Endodermal cell (in vitro differentiated cells): ENCODE results near the gene ANGPTL4. TPM values are rescaled to one million over a fixed set of nuclear protein-coding genes. Genes with fewer than 3 reads are reported as not detected.
A peak's percentile ranks its signal among the peaks of the same experiment; 100 is the strongest.
"Not testable (repeated sequence)": the region's sequence is repeated elsewhere in the genome, so short reads cannot be mapped to it uniquely, and the experiment has no call there.

Experiments
- DNase-seq: peaks from one replicate; pipeline ENCODE4 v3.0.0-alpha.2; 2017
- H3K27ac ChIP-seq: 2 replicates; pipeline ENCODE4 v1.5.1; 2013; ENCODE audit warnings: mild to moderate bottlenecking, low read depth, low read length, moderate library complexity
- H3K27me3 ChIP-seq: 2 replicates; pipeline ENCODE4 v1.6.1; 2013; ENCODE audit warnings: mild to moderate bottlenecking, low read length, moderate library complexity; ENCODE audit not compliant: insufficient read depth, control insufficient read depth, poor library complexity, severe bottlenecking
- H3K36me3 ChIP-seq: 2 replicates; pipeline ENCODE4 v1.7.0; 2013; ENCODE audit warnings: mild to moderate bottlenecking, low read length, moderate library complexity; ENCODE audit not compliant: control insufficient read depth, insufficient read depth
- H3K4me1 ChIP-seq: one replicate; pipeline ENCODE4 v1.7.0; 2013; ENCODE audit warnings: low read length; ENCODE audit not compliant: control insufficient read depth, insufficient read depth
- H3K4me3 ChIP-seq: 2 replicates; pipeline ENCODE4 v1.5.1; 2013; ENCODE audit warnings: mild to moderate bottlenecking, low read length, moderate library complexity
- H3K9ac ChIP-seq: 2 replicates; pipeline ENCODE4 v1.6.1; 2013; ENCODE audit warnings: mild to moderate bottlenecking, low read length, moderate library complexity; ENCODE audit not compliant: poor library complexity, severe bottlenecking; ENCODE audit errors: extremely low read depth
- H3K9me3 ChIP-seq: 2 replicates; pipeline ENCODE4 v1.6.1; 2013; ENCODE audit warnings: mild to moderate bottlenecking, low read length, moderate library complexity; ENCODE audit not compliant: control insufficient read depth
- H3K27ac Mint-ChIP-seq: 2 replicates; pipeline ENCODE4 v1.8.0; 2020; ENCODE audit warnings: mixed read lengths
- H3K27me3 Mint-ChIP-seq: 2 replicates; pipeline ENCODE4 v1.8.0; 2021; ENCODE audit warnings: mild to moderate bottlenecking, mixed read lengths; ENCODE audit not compliant: insufficient read depth
- H3K36me3 Mint-ChIP-seq: 2 replicates; pipeline ENCODE4 v1.8.0; 2020; ENCODE audit warnings: low read depth, mixed read lengths
- H3K4me1 Mint-ChIP-seq: 2 replicates; pipeline ENCODE4 v1.8.0; 2020; ENCODE audit warnings: mixed read lengths
- H3K4me3 Mint-ChIP-seq: 2 replicates; pipeline ENCODE4 v1.8.0; 2020; ENCODE audit warnings: mild to moderate bottlenecking, moderate library complexity, mixed read lengths
- H3K9me3 Mint-ChIP-seq: 2 replicates; pipeline ENCODE4 v1.8.0; 2020; ENCODE audit warnings: mild to moderate bottlenecking, mixed read lengths
- CTCF ChIP-seq: fragments of 200-600 bp; sonication (generic); conservative IDR thresholded peaks from 2 replicates; pipeline ENCODE4 v1.5.0; 2021; ENCODE audit warnings: antibody characterized with exemption, mild to moderate bottlenecking
- WGBS, 2 experiments: methylation state at CpG; one replicate each; pipeline versions ENCODE4 v1.1.5 to v1.1.7; 2013; ENCODE audit warnings: missing lambda C conversion rate in 2 of 2, mixed read lengths in 1 of 2; ENCODE audit not compliant: insufficient coverage in 1 of 2, insufficient read length in 1 of 2; 5-methylcytosine and 5-hydroxymethylcytosine counted together
- total RNA-seq, 2 donors: library from RNA; stranded (reverse); fragmentation: NEBNext Ultra II Directional in 1 of 2; extraction: Animal tissue kit (Norgen Biotek cat#: 25700) in 1 of 2; gene quantifications; 2 replicates in 1 of 2; 3 replicates in 1 of 2; pipeline ENCODE4 v1.2.1, GENCODE V29; 2021

ANGPTL4 gene
- total RNA-seq, 2 donors from 2014 or later = 10.9 to 13.2 TPM

- no peak for TF ChIP-seq CTCF
Observed at GRCh38 chr19:8404391-8405151, 40.6 kb downstream of the ANGPTL4 start.

DNA sequence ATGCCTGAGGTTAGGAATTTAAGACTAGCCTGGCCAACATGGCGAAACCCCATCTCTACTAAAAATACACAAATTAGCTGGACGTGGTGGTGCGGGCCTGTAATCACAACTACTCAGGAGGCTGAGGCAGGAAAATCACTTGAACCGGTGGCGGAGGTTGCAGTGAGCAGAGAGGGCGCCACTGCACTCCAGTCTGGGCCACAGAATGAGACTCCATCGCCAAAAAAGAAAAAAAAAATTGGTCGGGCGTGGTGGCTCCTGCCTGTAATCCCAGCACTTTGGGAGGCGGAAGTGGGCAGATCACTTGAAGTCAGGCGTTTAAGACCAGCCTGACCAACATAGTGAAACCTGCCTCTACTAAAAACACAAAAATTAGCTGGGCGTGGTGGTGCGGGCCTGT lies 46.8 kb downstream of the ANGPTL4 start:
- not testable (repeated sequence) for H3K4me3 Mint-ChIP-seq, H3K27me3 ChIP-seq, H3K36me3 Mint-ChIP-seq, H3K4me1 Mint-ChIP-seq, H3K27ac ChIP-seq, H3K36me3 ChIP-seq, H3K9ac ChIP-seq, H3K9me3 ChIP-seq, H3K4me1 ChIP-seq, H3K27ac Mint-ChIP-seq, H3K4me3 ChIP-seq, H3K27me3 Mint-ChIP-seq, H3K9me3 Mint-ChIP-seq
- 91 to 94% methylated on average over 13 of the region's 13 CpGs for WGBS, 2 experiments
- peak; percentile 35 for TF ChIP-seq CTCF
- peak; percentile 64 for DNase-seq

More at GRCh38 chr19:8404391-8405151, 40.6 kb downstream of the ANGPTL4 start:
- H3K9ac ChIP-seq = no peak overlapping the region
- H3K4me1 ChIP-seq = no peaks in the 10 kb centered on the region
- no peak overlapping the region for H3K4me3 ChIP-seq
- H3K27ac Mint-ChIP-seq = no peak overlapping the region
- H3K36me3 ChIP-seq = peaks cover 32% of the 10 kb centered on the region
- no peaks in the 10 kb centered on the region for H3K4me1 Mint-ChIP-seq
- H3K27ac ChIP-seq = no peak overlapping the region
- no peaks in the 10 kb centered on the region for H3K9me3 ChIP-seq
- H3K27me3 Mint-ChIP-seq = no peaks in the 10 kb centered on the region
- H3K27me3 ChIP-seq = no peaks in the 10 kb centered on the region
- H3K9me3 Mint-ChIP-seq = no peaks in the 10 kb centered on the region
- H3K4me3 Mint-ChIP-seq = no peak overlapping the region
- 94 to 95% methylated on average over 9 to 18 of the region's 18 CpGs for WGBS, 2 experiments
- DNase-seq = no peak
- H3K36me3 Mint-ChIP-seq = peaks cover 47% of the 10 kb centered on the region

DNA sequence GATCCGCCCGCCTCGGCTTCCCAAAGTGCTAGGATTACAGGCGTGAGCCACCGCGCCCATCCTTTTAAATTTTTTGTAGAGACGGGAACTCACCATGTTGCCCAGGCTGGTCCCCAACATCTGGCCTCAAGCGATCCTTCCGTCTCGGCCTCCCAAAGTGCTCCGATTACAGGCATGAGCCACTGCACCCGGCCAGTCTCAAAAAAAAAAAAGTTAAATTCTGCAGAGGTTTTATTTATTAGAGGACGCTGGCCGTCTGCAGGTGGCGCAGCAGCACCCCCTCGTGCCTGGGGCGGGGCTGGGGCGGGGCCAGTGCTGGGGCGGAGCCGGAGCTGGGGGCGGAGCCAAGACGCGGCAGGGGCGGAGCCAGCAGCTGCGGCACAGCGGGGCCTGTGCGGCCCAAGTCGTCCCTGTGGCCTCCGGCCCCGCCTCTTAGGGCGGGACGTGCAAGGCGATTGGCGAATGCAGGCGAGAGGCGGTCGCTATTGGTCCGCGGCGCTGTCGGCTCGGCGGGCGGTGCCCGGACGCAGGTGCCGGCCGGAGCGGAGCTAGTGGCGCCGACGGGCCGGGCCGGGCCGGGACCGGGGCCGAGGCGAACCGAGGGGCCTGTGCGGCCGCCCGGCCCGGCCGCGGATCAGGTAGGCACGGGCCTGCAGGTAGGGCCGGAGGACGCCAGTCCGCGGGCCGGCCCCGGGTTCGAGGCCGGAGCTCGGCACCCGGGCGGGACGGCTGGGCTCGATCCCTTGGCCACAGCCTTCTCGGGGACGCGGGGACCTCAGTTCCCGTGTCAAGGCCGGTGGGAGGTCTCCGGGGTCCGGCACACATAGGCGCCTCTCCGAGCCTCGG lies 49.1 kb downstream of the ANGPTL4 start, which contains the start of gene MARCHF2:
TSS of gene MARCHF2 (plus strand) at position 523 of the 846 bp plus-strand sequence. CDS start 8,536 bp downstream, outside the sequence.
- 8 to 11% methylated on average over 29 to 89 of the region's 89 CpGs for WGBS, 2 experiments

More for the DNA sequence above, 49.1 kb downstream of the ANGPTL4 start, which contains the start of gene MARCHF2:
- peak; percentile 99 for DNase-seq
- peak within 1 kb of the TSS; percentile 51 for H3K4me3 Mint-ChIP-seq
- no peaks in the 10 kb centered on the region for H3K4me1 Mint-ChIP-seq
- no peaks in the 10 kb centered on the region for H3K27me3 Mint-ChIP-seq
- TF ChIP-seq CTCF = peak; percentile 76
- Histone ChIP-seq H3K4me1 (peaks cover 2% of the 10 kb centered on the region), H3K27ac (no peak within 1 kb of the TSS), H3K9ac (peak within 1 kb of the TSS; percentile 19), H3K4me3 (peak within 1 kb of the TSS; percentile 87), H3K9me3 (no peaks in the 10 kb centered on the region), H3K36me3 (no peaks in the 10 kb centered on the region), H3K27me3 (no peaks in the 10 kb centered on the region)
- peak within 1 kb of the TSS; percentile 61 for H3K27ac Mint-ChIP-seq
- no peaks in the 10 kb centered on the region for H3K9me3 Mint-ChIP-seq
- no peaks in the 10 kb centered on the region for H3K36me3 Mint-ChIP-seq
